ENCODE data around the gene FAM3B.

FAM3B gene

DNA sequence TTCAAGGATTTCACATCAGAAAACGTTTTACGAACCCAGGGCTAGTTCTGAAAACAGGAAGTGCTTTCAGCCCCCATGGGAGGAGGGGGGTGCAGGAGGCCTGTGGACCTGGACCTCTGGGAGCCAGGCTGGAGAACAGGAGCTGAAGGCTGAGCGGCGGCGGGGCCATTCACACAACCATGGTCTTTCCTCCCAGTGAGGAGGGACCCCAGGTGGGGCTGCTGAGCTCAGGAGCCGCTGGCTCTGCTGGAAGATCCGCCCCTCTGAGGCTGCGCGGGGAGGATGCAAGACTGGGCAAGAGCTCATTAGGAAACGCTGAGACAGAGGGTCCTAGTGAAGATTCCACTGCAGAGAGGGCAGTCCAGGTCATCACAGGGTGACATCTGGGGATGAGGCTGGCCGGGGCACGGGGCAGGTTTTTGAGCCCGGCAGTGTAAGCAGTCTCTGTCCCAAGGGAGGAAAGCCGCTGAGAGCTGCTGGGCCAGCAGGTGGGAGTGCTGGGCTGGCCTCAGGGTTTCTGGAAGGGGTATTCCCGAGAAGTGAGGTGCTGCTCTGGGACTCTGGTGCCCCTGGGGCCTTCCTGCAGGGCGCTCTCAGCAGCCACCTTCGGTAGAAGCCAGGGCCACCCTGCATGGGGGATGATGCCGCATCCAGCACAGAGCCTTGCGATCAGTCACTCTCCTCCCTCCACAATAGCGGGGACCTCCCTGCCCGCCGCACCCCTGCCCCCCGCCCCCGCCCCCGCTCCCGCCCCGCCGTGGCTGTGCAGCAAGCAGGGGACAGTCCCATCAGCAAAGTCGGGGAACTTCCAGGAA, 52.7 kb downstream of the FAM3B start:
- DNase-seq = no peak

DNA sequence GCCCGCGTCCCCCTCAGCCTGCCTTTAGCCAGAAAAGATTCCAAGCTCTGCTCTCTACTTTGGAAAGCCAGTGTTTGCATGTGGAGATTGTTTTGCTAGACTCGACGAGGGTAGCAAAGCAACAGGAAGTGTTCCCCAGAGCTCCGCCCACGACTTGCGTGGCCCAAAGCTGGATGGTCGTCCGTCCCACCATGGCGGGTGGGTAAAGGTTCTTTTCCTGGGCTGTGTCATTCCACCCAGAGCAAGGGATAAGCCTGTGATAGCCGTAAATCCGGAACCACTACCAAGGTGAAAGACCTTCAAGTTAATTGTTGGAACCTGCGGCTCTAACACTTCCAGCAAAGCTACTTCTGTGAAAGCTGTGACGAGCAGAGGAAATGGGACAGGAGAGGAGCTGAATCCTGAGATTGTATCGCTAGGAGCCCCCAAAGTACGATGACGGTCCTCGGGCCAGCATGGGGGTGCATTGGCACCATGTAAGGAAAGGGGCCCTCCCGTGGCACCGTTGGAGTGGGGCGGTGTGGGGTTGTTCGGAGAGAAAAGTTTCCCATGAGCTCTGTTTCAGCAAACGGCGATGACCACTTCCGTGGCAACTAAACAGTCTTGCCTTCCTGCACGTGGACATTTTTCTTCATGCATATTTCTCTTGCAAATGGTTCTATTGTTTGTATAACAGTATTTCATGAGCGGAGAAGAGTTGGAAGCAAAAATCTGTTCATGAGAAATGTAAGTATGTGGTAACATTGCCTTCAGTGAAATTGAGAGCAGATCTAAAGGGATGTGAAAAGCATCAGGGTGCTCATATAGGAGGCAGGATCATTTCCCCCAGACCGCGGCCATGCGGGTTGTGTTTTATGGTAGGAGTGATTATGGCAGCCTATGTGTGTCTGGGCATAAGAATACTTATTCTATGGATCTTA, 53.6 kb downstream of the FAM3B start:
- DNase-seq = no peak

DNA sequence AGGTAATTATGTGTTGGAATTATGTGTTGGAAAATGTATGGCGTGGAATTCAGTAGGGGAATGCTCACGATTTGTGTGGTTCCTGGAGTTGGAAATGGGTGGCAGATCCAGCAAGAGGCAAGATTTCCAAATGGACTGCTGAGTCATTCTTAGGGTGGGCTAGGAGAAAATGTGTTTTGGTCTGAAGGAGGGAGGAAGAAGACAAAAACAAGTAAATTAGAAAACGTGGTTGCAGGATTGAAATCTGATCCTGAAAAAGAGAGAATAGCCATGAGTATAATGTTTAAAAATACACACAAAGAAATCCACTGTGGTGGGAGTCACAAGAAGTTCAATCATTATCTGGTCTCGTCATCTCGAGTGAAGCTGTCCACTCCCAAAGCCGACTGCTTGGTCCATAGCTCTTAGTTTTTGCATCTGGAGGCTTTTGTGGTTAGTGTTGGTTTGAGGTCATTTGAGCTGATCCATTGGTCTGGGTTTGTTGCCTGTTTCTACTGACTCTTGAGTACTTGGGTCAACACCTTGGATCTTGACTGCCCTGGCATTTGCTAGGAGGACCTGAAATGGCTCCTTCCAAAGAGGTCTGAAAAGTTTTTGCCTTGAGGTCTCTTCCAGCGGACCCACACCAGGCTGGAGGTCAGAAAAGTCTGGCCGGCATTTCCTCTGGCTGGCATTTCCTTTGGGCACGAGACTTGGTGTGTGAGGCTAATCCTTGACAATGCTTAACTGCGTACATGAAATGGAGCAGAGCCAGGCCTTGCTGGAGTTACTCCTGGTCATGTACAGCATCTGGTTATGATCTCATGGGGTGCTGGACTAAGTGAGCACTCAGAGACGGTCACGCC, 54.5 kb downstream of the FAM3B start:
- DNase-seq = no peak

DNA sequence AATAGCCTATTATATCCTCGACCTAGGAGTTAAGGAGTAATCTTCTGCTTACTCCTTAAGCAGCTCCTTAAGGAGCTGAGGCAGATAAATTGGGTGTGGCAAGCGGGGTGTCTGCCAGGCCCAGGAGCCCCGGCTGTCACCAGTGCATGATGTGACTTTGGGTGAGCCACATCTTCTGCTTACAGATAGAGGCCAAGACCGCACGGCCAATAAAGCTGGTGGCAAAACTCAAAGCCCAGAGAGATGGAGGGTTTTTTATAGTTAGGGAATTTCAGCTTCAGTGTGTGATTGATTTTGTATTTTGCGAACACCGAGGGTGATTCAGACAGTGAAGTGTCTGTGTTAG, 55.1 kb downstream of the FAM3B start:
- no peak for DNase-seq

DNA sequence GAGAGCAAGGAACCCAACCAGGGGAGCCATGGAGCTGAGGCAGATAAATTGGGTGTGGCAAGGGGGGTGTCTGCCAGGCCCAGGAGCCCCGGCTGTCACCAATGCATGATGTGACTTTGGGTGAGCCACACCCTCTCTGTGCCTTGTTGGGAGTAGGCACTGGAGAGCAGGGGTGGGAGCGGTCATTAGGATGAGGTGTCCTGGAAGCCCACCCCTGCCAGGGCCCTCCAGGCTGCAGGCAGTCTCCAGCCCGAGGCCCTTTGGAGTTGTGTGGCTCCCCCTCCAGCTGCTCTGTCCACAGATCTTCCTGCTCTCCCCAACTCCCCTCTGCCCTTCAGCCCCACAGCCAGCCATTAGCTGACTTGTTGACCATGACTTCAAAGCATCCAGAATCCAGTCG, 56.7 kb downstream of the FAM3B start:
- no peak for DNase-seq

DNA sequence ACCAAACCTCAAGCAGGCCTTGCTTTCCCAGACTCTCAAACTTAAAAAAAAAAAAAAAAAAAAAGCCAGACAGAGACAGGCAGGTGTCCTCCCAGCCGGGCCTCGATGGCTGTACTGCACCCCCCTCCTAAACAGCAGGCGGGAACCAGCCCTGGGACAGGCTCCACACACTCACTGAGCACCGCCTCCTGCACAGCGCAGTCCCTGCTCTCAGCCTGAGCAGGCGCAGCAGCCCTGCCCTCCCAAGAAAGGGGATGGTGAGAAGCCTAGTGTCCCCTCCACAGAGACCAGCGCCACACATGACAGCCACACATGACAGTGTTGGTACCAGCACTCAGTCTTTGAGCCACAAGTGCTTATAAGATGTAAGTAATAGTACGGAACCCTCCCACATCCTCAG, 57.2 kb downstream of the FAM3B start:
- DNase-seq = no peak

DNA sequence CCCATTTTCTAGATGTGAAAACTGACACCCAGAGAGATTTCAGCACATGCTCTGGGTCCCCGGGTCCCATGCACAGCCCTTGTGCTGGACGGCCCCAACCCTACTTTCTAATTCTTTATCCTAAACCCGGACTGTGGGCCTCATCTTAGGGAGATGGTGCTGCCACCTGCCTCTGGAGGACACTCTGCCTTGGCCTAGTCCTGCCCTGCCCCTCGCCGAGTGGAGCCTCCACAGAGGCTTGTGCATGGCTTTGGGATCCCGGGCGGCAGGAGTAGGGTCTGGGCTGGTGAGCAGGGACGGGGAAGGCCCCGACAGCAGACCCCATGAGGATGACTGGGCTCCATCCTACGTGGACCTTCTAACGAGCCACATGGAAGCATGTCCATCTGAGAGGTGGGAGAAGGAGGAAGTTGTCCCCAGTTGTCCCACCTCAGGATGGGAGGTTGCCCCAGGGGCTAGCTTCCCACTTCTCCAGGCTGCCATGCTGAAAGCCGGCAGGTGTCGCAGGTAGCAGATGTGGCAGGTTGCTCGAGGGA, 57.6 kb downstream of the FAM3B start:
- no peak for DNase-seq

DNA sequence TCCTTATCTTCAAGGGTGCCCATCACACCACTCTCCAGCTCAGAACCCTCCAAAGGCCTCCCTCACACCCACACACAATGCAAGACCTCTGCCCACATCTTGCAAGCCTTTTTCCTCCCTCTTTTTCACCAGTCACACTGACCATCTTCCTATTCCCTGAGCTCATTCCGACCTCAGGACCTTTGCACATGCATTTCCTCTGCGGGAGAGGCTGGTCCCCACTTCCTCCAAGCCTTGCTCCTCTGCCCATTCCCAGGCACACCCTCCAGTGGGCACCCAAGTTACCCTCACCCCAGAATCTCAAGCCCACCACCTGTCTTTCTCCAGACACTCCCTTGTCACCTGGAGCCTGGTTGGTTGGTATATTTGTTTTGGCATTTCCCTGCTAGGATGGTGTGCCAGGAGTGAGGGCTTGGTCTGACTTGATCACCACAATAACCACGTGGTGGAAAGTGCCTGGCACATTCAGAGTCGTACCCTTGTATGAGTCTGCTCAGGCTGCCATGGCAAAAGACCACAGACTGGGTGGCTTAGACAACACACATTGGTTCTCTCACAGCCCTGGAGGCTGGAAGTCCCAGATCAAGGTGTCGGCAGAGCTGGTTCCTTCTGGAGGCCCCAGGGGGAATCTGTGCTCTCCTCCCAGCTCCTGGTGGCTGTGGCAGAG, 58.4 kb downstream of the FAM3B start:
- no peak for DNase-seq

DNA sequence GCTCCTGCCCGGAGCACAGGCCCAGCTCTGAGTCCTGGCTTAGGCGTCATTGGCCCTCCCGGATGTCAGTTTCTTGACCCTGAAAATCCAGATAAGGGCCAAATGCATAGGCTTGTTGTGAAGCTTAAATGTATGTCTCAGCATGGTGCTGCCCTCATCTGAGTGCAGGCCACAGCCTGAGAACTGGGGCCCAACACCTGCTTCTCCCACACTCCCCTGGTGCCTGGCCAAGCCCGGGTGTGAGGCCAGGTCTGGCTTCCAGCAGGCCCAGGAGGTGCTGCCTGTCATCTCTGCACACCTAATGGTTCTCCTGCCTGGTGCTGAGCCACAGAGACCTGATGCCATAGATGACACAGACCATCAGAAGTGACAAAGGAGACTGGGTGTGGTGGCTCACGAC, 59.3 kb downstream of the FAM3B start:
- no peak for DNase-seq

DNA sequence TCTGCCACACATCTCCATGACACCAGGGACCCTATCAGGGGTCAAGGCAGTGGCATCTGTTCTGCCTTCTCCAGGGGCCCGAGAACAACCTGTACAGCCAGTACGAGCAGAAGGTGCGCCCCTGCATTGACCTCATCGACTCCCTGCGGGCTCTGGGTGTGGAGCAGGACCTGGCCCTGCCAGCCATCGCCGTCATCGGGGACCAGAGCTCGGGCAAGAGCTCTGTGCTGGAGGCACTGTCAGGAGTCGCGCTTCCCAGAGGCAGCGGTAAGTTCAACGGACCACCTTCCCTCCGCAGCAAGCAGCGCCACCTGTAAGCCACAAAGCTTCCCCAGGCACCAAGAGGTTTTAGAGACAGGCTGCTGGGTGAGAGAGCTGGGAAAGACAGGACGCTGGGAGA, 61.1 kb downstream of the FAM3B start:
- no peak for DNase-seq

DNA sequence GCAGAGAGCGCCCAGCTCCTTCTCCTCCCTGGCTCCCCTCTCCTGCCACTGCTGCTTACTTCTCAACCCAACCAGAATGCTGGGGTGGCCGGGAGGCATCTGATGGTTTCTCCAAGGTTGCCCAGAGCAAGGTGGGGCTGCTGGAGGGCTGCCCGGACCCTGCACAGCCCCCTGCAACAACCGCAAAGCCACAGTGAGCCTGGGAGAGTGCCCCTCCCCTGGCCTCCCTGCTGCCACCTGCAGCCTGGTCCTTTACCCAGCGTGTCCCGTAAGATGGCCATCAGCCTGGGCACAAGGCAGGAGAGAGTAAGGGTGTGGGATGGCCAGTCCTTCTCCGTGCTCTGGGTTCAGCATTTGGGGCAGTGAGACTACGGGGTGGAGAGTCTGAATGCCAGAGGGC, 62.2 kb downstream of the FAM3B start:
- DNase-seq = no peak

DNA sequence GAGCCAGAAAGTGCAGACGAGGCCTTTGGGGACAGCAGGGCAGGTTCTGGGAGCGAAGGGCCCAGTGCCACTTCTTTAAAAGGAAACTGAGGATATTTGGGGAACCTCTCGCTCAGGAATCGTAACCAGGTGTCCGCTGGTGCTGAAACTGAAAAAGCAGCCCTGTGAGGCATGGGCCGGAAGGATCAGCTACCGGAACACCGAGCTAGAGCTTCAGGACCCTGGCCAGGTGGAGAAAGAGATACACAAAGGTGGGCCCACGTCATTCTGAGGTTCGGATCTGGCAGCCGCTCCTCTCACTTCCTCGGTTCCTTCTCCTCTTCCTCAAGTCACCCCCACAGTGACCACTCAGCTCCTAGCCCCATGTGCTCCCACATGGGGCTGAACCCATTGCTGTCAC, 63.3 kb downstream of the FAM3B start:
- no peak for DNase-seq

DNA sequence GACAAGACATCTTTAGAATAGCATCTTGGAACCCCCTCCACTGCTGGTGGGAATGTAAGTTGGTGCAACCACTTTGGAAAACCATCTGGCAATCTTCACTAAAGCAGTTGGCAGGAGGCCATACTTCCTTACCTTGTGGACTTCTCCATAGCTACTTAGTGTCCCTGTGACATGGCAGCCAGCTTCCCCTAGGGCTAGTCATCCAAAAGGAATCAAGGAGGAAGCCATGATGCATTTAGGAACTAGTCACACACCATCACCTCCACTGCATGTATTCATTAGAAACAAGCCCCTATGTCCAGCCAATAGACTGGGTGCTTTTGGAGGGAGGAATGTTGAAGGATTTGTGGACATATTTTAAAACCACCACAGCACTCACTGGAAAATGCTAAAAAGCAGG, 65.1 kb downstream of the FAM3B start:
- DNase-seq = no peak

DNA sequence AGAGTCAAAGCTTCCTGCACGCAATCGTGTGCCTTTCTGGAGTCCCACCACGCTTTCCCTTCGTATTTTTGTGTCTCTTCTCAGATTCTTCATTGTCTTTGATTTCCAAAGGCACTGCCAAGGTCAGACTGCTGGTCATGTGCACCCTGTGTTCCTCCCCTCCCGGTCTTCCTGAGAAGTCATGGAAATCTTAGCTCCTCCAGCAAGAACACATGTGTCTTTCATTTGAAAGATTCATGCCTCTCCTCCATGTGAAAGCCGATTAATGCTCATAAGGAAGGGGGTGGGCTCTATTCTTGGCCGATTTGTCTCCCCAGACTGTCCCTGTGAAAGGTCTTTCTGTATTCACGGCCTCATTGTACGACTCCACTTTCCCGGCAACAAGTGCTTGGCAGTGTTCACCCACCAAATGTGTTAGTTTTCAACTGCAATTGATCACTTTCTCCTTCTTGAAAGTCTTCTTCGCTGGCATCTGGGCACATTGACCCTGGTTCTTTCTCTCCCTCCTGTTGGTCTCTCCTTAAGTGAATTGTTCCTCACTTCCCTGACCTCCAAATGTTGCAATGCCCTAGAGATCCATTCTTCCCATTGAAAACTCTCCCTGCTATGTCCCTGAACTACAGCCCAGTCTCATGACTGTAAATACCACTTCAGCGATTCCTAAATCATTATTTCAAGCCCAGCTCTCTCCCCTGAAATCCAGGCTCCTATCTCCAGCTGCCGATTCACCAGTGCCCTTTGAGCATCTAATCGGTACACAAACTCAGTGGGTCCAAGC, 70.6 kb downstream of the FAM3B start:
- no peak for DNase-seq

DNA sequence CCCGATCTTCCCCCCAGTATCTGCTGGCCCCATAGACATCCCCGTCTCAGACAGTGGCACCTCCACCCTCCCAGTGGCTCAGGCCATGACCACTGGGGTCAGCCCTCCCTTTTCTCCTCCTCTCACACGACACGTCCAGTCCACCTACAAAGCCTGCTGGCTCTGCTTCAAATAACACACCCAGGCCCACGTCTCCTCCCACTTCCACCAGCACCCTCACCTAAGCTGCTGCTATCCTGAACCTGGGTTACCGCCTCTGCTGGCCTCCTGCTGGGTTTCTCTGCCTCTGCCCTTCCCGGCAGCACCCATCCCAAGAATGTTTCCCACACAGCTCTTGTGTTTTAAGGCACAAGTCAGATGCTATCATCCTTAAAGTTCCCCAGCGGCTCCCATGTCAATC, 71.2 kb downstream of the FAM3B start:
- no peak for DNase-seq

DNA sequence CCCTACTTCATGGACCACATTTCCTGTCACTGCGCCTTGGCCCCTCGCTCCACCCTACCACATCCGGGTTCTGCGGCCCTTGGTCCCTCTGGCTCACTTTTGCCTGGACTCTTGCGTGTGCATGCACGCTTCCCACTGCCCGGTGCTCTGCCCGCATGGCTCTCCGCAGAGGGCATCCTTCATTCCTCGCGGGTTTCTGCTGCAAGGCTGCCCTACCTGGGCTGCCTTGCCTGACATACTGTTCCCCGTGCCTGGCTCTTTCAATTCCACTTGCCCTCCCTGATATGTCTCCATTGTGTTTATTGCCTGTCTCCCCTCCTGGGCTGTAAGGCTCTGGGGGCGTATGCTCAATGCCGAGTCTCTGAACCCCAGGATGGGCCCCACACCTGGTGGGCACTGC, 71.7 kb downstream of the FAM3B start:
- DNase-seq = no peak

DNA sequence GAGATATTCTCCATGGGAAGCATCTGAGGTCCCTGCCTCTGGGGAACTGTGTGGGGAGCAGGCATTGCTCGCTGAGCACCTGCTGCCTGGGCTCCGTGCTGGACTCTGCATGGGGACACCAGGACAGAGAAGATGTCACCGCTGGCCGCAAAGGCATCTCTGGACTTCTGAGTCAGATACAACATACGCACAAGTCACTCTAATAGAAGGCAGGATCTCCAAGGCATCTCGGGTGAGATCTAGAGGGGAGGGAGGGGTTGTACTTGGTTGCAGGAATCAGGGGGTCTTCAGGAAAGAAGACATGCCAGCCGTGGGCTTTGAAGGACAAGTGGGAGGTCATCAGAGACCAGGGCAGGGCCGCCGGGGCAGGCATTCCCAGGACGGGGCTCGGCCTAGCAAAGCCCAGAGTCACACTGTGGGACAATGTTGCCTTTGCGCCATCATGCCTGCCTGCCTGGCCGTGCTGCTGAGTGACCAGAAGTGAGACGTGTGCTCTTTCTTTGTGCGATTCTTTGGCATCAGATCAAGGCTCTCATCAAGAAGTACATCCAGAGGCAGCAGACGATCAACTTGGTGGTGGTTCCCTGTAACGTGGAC, 73.5 kb downstream of the FAM3B start:
- no peak for DNase-seq

DNA sequence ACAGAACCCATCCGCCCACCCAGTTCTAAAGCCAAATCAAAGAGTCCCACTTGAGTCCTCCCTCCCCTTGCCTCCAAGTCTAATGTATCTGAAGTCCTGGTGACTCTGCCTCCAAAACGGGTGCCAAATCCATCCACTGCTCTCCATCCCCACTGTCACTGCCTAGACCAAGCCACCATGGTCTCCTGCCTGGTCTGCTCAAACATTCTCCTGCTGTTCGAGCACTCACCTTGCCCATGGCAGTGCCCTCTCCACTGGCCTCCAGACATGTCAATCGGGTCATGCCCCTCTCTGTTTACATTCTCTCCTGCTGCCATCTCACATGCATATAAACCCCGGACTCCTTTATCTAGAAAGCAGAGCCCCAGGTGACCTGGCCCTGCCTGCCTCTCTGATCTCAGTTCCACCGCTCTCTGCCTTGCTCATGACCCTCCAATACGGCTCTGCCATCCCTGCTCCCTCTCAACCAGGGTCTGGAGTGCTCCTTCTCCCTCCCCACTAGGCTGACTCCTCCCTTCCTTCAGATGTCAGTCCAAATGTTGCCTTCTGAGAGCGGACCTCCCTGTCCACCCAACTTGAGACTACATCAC, 77.4 kb downstream of the FAM3B start:
- DNase-seq = no peak

DNA sequence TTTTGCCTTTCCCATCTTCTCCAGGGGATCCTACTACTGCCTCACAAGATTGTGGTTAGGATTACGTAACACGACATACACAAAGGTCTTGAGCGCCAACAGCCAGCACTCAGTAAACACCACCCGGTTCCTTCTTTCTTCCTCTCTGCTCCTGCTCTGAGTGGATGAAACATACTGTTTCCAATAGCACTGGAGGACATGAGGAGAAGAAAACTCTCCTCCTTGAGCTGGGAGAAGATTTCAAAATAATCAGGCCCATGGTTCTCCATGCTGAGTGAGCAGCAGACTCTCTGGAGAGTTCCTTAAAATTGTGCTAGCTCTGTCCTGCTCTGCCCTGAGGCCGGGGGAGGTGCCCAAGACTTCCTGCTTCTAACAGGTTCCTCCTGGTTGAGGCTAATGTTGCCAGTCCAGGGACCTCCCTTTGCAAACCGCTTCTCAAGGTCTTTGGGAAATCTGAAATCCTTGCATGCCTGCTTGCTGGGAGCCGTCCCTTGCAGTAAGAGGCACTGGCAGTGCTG, 80.0 kb downstream of the FAM3B start:
- DNase-seq = no peak

DNA sequence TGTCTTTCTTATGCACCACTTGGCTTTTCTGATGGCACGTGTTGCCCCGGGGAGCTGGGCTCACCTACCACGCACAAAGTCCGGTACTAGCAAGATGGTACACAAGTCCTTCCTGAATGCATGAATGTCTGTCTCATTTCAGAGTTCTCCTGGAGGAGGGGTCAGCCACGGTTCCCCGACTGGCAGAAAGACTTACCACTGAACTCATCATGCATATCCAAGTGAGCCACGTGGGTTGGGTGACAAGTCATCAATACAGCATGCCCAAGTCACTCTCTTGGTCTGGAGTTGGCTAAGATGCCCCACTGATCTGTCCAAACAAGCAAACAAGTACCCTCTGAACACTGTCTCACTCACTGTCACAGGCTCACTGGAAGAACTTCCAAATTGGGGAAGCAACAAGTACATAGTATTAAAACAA, 80.9 kb downstream of the FAM3B start:
- no peak for DNase-seq

DNA sequence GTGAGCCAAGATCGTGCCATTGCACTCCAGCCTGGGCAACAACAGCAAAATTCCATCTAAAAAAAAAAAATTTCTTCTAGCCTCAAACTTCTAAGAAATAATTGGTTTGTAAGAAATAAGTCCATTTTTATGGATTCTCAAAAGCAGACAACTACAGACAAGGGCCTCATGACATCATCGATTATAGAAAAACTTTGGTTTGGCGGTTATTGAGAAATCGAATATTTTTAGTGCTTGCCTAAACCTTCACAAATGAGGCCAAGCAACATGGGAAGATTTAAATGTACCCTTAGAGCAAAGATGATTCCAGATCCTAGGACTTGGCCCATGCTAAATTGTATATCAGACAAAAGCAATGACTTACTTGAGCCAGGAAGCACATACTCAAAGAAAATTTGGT, 81.7 kb downstream of the FAM3B start:
- no peak for DNase-seq
